NCI-H446 (cell line): Measurements from ENCODE around the gene OTC.

Source experiments
- DNase-seq, 2 experiments: peaks; one replicate each; lab custom pipeline; 2025; lab: John Stamatoyannopoulos, UW

Gene OTC

DNA sequence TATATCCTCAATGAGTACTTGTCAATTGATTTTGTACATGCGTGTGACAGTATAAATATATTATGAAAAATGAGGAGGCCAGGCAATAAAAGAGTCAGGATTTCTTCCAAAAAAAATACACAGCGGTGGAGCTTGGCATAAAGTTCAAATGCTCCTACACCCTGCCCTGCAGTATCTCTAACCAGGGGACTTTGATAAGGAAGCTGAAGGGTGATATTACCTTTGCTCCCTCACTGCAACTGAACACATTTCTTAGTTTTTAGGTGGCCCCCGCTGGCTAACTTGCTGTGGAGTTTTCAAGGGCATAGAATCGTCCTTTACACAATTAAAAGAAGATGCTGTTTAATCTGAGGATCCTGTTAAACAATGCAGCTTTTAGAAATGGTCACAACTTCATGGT is at the start of gene OTC:
Gene OTC (plus strand): TSS at position 243 of the 400 bp plus-strand sequence. CDS start 93 bp downstream, at position 336.
- DNase-seq: no peak

DNA sequence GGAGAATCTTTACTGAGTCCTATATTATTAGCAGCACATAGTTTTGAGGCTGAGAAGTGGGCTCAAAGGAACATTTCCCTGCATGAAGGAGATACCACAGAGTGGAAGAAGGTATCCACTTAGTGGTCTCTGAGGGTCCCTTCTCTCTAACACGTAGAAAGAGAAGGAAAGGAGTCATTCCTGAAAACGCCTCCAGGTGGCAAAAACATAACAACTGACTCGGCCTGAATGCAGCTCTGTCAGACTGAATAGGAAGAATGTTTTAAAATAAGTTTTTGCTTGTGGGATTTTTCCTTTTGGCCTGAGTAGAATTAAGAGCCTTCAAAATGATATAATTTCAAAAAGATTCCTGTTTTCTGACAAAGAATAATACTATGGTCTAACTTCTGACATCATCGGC is 48.4 kb upstream of the OTC start:
- no peak for DNase-seq

DNA sequence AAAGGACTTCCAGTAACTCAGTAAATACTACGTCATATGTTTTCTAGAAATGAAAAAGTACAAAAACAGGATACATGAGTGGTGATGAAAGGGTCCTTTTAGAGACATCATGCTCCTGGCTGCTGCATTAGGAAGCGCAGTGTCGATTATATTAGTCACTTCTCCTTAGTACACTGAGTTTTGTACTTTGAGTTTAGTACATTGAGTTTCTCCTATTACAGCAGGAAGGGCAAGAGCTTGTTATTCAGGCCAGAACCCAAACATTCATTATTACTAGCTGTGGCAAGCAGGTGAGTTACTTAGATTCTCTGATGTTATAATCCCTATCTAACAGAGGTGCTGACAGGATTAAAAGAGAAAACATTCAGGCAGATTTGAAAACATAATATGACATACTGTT is 46.4 kb upstream of the OTC start:
- no peak for DNase-seq

DNA sequence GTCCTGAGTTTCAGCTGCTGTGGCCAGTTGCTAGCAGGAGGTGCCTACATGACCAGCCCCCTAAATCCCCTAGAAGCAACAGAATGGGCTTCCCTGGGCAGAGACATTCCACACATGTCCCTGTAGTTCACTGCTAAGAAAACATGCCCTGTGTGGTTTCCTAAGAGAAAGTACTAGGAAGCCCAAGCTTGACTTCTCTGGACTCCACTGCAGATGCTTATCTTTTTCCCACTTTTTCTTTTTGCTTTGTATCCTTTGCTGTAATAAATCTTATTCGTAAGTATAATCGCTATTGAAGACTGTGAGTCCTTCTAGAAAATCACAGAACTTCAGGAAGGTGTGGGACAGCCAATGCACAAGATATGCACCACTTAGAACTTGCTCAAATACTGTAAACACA is 40.7 kb upstream of the OTC start:
- DNase-seq: no peak

DNA sequence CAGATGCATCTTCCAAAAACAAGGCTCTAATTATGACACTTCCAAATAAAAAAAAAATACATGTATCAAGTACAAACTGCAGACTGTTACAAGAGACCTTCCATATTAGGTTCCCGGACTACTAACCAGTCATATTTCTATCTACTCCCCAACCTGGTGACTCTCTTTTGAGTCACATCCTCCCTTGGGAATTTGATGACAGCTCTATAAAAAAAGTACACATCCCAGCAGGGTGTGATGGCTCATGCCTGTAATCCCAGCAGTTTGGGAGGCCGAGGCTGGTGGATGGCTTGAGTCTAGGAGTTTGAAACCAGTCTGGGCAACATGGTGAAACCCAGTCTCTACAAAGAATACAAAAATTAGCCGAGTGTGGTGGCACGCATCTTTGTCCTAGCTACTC is 40.0 kb upstream of the OTC start:
- no peak for DNase-seq

DNA sequence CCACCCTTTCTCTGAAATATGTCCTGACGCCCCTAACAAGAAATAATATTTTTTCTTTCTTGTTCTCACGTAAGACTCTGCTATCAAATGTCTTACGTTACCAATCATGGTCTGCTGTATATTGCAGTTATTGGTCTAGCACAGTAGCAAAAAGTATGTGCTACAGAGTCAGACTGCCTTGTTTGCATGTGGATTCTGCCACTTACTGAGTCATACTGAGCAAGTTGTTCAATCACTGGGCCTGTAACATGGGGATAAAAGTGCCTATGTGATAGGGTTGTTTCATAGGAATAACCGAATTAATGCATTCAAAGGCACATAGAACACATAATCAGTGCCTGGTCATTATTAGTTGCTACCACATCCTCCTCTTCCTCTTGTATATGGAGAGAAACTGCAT is 39.2 kb upstream of the OTC start:
- DNase-seq: no peak

DNA sequence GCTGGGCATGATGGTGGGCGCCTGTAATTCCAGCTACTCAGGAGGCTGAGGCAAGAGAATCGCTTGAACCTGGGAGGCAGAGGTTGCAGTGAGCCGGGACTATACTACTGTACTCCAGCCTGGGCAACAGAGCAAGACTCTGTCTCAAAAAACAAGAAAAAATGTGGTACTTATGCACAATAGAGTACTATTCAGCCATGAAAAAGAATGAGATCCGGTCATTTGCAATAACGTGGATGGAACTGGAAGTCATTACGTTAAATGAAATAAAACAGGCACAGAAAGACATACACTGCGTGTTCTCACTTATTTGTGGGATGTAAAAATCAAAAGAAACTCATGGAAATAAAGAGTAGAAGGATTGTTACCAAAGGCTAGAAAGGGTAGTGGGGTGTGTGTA is 37.2 kb upstream of the OTC start:
- no peak for DNase-seq

DNA sequence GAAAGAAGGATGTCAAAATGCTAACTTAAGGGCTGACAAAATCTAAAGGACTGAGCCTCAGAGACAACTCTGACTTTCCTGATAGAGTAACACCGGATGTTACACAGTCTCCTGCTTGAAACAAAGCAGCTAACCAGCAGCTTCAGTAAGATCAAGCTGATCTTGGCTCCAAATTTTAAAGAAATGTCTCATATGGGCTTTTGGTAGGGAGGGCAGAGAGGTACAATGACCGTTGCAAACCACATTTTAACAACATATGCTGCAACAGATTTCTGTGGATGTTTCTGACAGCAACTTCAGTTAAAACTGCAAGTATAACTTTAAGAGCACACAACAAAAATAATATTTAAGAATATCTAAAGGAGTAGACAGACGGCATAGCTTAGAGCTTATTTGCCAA is 34.2 kb upstream of the OTC start:
- no peak for DNase-seq

DNA sequence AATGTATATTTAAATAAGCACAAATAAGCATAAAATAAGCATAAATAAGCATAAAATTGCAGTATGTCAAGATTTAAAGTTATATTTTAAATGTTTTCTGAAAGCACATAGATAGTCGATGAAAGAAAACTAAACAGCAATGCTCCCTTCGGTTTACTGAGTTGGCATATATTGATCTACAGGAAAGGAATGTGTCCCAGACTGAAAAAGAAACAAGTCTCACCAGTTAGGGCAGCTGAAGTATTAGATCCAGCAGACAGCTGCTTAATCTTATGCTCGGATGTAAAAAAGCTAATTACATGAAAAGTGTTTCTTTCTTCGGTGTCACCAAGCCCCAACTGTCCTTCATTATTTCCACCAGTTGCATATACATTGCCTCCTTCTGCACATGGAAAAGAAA is 33.8 kb upstream of the OTC start:
- DNase-seq: no peak

DNA sequence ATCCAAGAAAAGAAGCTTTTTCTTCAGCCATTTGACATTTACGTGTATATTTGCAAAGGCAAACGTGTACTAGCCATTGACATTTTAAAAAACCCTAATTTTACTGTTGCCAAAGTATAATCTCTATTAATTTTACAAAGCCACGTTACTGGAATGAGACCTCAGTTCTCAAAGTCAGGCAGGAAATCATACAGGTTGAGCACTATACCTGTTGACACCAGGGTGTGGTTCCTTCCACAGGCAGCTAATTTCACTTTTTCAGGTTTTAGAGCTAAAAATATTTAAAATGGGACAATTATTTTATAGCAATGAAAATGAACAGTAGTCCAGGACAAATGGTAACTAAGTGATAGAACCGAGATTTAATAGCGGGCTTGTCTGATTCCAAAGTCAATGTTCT is 31.6 kb upstream of the OTC start:
- DNase-seq: no peak

DNA sequence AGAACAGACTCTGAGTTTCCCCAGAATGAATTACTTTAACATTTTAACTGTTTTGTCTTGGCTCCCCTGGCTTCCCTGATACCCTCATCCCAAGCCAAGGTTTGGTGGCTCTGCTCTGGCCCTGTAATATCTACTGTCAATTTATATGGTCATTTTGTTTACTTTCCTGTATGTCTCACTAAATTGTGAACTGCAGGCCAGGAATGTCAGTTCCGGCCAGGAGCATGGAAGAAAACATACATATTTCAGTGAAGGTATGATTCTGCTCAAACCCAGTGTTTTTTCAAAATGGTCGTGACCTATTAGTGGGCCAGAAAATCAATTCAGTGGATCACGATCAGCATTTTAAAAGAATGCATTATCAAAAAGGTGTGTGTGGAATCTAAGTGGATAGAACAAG is 26.3 kb upstream of the OTC start:
- no peak for DNase-seq

DNA sequence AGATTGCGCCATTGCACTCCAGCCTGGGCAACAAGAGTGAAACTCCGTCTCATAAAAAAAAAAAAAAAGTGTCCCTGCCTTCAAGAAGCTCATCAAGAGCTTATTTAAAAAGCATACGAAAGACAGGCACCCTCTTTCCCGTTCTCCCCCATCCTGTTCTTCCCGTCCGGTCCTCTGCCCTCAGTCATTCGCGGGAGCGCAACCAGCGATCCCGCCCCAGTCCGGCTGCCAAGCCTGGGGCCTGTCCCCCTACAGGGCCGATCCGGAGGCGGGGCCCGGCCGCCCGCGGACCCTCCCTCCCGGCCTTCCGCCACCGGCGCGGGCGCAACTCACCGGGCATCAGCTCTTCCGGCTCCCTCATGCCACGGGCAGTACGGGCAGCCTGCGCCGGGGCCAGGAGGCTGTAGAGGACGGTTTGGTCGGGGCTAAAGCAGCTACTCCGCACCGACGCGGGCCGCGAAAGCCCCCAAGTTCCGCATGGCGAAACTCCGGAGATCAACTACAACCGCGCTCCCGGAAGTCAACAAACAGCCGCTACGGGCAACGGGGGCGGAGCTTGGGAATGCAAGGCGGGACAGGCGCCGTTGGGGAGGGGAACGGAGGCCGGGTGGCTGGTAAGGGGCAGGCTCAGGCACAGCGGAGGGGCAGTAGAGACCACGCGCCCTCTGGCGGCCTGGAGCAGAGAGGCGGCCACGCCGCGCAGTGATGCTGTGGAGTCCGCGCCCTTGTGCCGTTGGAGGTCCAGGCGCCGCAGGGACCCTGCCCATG is 25.2 kb upstream of the OTC start, which contains the start of gene RPGR:
Gene RPGR (minus strand): TSS at position 503 of the 768 bp plus-strand sequence. CDS start 142 bp downstream, at position 361.
- peak; percentile 83 to 92 for DNase-seq

DNA sequence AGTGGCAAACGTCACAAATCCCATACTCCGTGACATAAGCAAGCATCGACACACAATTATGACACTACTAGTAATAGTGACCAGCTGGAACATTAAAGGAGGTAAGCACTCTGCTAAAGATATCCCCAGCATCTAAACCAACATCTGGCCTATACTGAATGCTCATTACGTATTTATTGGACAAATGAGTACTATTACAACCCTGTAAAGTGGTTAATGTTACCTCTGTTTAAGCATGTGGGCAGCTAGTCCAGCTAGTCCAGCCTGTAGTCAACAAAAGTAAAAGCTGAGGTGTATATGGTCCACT is 24.7 kb upstream of the OTC start:
- DNase-seq: no peak

DNA sequence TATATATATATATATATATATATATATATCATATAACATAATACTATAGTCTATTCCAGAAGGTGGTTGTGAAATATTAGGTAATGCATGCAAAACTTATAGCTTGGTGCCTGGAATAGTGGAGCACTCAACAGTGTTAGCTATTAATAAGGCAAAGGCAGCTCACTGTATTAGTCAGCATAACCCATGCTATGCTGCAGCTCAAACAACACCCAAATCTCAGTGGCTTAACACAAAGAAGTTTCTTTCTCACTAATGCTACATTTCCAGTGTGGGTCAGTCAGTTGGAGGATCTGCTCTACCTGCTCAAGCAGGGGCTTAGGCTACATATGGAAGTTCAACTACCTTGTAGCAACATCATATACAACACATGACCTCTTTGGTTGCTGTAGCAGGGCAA is 19.9 kb upstream of the OTC start:
- DNase-seq: no peak

DNA sequence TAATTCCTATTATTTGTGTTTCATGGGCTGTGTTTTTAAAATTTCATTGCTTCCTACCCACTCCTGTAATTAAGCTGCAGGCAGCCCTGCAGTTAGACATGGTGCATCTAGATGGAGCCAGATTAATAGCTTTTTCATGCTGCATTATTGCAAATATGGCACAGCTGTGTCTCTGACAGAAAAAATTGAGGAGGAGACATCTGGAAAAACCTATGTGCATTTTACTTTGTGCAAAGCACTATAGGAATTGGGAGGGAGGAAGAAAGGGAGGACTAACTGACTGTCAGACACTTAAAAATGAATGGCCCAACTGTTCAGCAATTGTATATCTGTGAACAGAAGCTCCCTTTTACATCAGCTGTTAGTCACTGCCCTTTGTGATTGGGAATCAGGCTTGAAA is 17.0 kb upstream of the OTC start:
- no peak for DNase-seq

DNA sequence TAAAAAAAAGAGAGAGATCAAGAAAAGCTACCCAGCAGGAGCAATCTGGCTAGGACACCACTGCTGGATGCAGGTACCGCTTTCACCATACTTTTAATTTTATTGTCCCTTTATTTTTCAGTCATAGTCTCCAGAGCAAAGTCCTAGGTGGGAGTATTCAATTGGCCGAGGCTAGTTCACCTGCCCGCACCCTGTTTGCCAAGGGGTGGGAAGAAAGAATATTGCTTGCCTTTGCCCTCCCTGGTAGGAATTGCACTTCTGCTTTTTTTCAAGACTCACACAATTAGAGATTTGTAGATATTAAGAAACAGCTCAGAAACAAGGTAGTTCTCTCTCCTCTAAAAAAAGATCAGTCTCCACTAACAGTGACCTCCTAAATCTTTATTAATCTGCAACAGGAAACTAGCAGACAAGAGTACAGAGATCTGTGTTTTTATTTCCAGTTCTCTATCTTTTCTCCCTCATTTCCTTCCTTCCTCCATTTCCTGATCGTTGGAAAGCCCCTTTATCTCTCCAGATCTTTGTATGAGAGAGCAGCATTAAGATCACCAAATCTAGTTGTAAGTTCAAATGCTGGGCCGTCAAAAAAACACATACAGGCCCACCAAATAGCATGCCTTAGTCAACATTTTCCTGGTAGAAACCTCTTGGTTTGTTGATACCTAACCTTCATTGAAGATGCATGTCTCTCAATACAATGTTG is 15.7 kb upstream of the OTC start:
- DNase-seq: no peak

DNA sequence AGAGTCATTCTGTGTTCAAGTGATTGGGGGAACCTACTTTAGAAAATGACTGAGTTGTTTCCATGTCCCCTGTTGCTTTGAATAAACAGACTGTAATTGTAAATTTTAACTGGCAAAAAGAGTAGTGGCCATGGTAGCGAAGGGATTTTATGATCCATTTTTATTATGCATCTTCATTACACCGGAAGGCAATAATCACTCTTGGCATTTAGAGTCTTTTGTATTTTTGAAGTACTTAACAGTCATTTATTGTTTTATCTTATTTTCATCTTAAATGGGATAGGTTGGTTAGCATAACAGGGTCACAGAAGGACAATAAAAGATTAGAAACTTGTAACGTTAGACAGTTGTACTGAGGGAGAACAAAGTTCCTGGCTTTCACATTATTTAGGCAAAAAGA is 11.0 kb upstream of the OTC start:
- no peak for DNase-seq

DNA sequence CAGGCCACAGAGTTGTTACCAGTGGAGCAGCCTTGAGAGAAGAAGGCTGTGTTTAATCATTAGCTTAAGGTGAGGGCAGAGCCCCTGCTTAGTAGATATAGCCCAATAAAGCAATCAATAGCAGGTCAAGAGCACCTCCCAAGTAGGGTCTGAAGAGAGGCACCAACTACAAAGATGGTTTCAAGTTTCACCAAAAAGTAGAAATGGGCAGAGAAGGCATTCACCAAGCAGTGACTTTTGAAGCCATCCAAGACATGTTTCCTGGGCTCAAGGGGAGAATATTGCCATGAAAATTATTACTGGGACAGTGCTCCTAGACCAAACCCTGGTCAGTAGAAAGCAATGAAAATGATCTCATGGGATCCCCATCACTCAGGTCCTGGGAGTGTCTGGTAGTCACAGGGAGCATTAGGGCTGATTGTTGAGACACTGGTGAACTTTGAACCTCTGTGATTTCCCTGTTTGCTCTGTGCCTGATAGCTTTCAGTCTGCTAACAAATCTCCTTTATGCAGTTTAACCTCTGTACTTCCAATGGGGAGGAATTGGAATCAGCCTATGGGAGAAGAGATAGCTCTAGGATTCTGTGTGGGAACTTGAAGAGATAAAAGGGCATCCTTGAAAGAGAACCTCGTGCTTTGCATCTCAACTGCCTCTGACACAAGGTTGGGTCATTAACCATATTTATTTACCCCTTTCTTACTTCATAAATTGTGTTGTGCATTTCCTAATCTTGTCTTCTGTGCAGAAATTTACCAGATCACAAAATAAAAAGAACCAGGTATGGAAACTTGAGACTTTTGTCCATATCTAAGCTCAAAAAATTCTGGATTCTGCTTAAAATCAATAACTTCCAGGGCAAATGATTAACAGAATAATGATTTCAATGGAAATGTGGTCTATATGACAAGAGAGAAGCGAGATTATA is 9.3 kb upstream of the OTC start:
- DNase-seq: no peak

DNA sequence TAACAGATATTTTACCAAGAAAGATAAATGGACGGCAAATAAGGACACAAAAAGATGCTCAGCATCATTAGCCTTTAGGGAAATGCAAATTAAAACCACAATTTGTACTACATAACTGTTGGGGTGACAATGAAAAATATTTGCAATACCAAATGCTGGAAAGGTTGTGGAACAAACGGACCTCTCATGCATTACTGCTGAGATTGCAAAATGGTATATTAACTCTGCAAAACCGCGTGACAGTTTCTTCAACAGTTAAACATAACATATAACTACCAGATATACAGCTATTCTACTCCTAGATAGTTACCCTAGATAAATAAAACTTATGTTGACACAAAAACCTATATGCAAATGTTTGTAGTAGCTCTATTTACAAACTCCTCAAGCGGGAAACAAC is 6.3 kb upstream of the OTC start:
- DNase-seq: no peak

DNA sequence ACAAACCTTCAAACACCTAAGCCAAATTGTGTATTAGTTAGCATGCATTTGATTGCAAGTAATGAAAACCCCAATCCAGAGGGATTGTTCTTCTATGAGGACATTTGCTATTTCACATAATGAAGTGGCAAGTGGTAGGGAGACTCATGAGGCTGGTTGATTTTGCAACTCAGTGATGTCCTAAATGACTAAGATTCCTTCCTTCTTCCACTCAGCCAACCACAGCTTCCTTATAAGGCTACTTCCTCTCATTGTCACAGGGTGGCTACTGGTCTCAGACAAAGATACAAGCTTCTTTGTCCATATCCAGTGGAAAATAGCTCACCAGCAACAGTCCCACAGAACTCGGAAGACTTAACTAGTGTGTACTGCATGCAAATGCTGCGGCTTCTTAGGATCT is 5.3 kb upstream of the OTC start:
- no peak for DNase-seq

DNA sequence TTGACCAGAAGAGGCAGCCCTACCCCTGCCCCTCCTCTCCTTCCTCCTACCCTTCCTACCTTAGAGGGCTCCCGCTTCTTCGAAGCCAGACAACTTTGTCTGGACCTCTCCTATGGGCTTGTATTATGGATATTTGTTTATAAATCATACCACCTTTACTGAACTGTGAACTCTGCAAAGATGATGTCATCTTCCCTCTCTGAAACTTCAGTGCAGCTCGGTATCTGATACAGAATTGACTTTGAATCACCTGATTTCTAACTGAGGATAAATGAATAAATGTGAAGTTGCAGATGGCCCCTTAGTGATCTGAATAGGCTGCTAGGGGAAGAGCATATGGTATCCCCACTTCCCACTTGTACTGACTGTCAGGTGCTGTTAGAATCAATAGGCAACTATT is 1.1 kb upstream of the OTC start:
- no peak for DNase-seq

DNA sequence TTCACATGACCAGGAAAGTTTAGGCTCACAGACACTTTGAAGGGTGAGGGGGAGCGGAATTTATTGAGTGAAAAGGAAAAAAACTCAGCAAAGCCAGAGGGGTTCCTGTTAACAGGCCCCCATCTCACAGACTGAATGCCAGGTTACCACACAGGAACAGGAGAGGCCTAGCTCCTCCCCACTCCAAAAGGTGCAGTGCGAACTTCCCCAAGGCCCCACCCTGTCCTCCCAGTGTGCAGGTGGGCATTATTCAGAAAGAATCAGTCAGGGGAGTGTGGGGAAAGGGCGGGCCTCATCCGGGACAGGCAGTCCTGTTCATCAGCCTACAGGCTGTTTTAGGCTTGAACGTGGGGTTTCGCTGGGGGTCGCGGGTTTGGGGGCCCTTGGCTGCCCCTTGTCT is 4.0 kb downstream of the OTC start:
- DNase-seq: no peak
